OCI-LY7 (cell line): ENCODE results near the gene KRTAP19-6. TPM values are rescaled to one million over a fixed set of nuclear protein-coding genes. Genes with fewer than 3 reads are reported as not detected.

Experiments used
- Bru-seq: library from RNA; stranded (reverse); fragments of 400-500 nt; gene quantifications from one replicate; lab custom pipeline; 2021; lab: Mats Ljungman, UMichigan
- BruChase-seq, 2 experiments: library from RNA; stranded (reverse); fragments of 400-500 nt; gene quantifications; one replicate each; lab custom pipeline; 2021; lab: Mats Ljungman, UMichigan
- BruUV-seq: library from RNA; stranded (reverse); fragments of 400-500 nt; replicated peaks from 2 replicates; lab custom pipeline; 2021; lab: Mats Ljungman, UMichigan
- CTCF ChIA-PET: fragments of 300-600 bp; sonication (Branson Sonifier 250); formaldehyde crosslinking; loops from one replicate; lab custom pipeline; 2022; ENCODE audit warnings: antibody characterized with exemption; ENCODE audit not compliant: unreplicated experiment; lab: Charles Lee
- POLR2A ChIA-PET: fragments of 300-600 bp; sonication (Branson Sonifier 250); formaldehyde crosslinking; loops from one replicate; lab custom pipeline; 2022; ENCODE audit warnings: antibody characterized with exemption; lab: Charles Lee
- DNase-seq: peaks from one replicate; pipeline ENCODE4 v3.0.0-alpha.2; 2015; ENCODE audit warnings: low spot score
- H2AFZ ChIP-seq: fragments of 200-600 bp; sonication (generic), shearing (Covaris generic); 2 replicates; pipeline ENCODE4 v1.6.1; 2014; ENCODE audit warnings: mild to moderate bottlenecking, antibody characterized with exemption, low read length, moderate library complexity
- H3K27ac ChIP-seq: fragments of 200-600 bp; sonication (generic); 2 replicates; pipeline ENCODE4 v1.5.1; 2014; ENCODE audit warnings: mixed run types, low read depth, mild to moderate bottlenecking, moderate library complexity, low read length, inconsistent platforms; ENCODE audit not compliant: poor library complexity, severe bottlenecking
- H3K36me3 ChIP-seq: fragments of 200-600 bp; sonication (generic); 2 replicates; pipeline ENCODE4 v1.6.1; 2014; ENCODE audit warnings: mild to moderate bottlenecking, antibody characterized with exemption, low read length, moderate library complexity, mixed read lengths; ENCODE audit not compliant: insufficient read depth
- H3K4me1 ChIP-seq: fragments of 200-600 bp; sonication (generic); 2 replicates; pipeline ENCODE4 v1.5.1; 2014; ENCODE audit warnings: mild to moderate bottlenecking, low read length; ENCODE audit not compliant: insufficient read depth, poor library complexity, severe bottlenecking
- H3K4me2 ChIP-seq: fragments of 200-600 bp; sonication (generic); 2 replicates; pipeline ENCODE4 v1.6.1; 2014; ENCODE audit warnings: mild to moderate bottlenecking, low read length
- H3K4me3 ChIP-seq: fragments of 200-600 bp; sonication (generic); 2 replicates; pipeline ENCODE4 v1.5.1; 2014; ENCODE audit warnings: mild to moderate bottlenecking, low read depth, low read length; ENCODE audit not compliant: poor library complexity, severe bottlenecking
- H3K79me2 ChIP-seq: fragments of 200-600 bp; sonication (generic); 2 replicates; pipeline ENCODE4 v1.6.1; 2016; ENCODE audit warnings: low read depth, mild to moderate bottlenecking, low read length, moderate library complexity, mixed read lengths; ENCODE audit not compliant: insufficient read depth
- H3K9me2 ChIP-seq: fragments of 200-600 bp; sonication (generic); 2 replicates; pipeline ENCODE4 v1.6.1; 2016; ENCODE audit warnings: mild to moderate bottlenecking, low read length, mixed read lengths; ENCODE audit not compliant: insufficient read depth
- H3K9me3 ChIP-seq: fragments of 200-600 bp; sonication (generic); 2 replicates; pipeline ENCODE4 v1.6.1; 2014; ENCODE audit warnings: mild to moderate bottlenecking, mixed run types, low read length, mixed read lengths
- H4K20me1 ChIP-seq: fragments of 200-600 bp; sonication (generic); 2 replicates; pipeline ENCODE4 v1.6.1; 2014; ENCODE audit warnings: mild to moderate bottlenecking, antibody characterized with exemption, low read length, moderate library complexity, mixed read lengths; ENCODE audit not compliant: insufficient read depth
- CTCF ChIP-seq: fragments of 200-600 bp; sonication (generic); conservative IDR thresholded peaks from 2 replicates; pipeline ENCODE4 v1.5.1; 2014; ENCODE audit warnings: mild to moderate bottlenecking, antibody characterized with exemption, low read length, moderate library complexity, mixed read lengths
- EZH2phosphoT487 ChIP-seq: fragments of 200-600 bp; sonication (generic); IDR thresholded peaks from 2 replicates; pipeline ENCODE4 v1.6.1; 2018; ENCODE audit warnings: low read depth, borderline replicate concordance, mild to moderate bottlenecking, mixed run types, antibody characterized with exemption, low read length, moderate library complexity, mixed read lengths
- intact Hi-C: fragments of 100-400 bp; cut with micrococcal nuclease; formaldehyde crosslinking; loops from one replicate; pipeline ENCODE4 v1.10.0; 2022; ENCODE audit not compliant: unreplicated experiment
- long read RNA-seq: library from polyadenylated mRNA; stranded (forward); transcript quantifications from one replicate; pipeline ENCODE4 v2.0.0, GENCODE V29; 2022
- total RNA-seq, 2 experiments: library from RNA; depleted of rRNA in 1 of 2; stranded (reverse); fragments of >200 nt in 1 of 2; shearing (Covaris generic) in 1 of 2; gene quantifications; 2 replicates each; pipeline ENCODE4 v1.2.3, GENCODE V29; 2014 to 2022

Gene KRTAP19-6
- not detected in 2 replicates for total RNA-seq (2014; rRNA removed; shearing (Covaris generic))
- total RNA-seq (2022) = not detected in 2 replicates
- not detected for Bru-seq, nascent RNA
- BruChase-seq, experiment 1, labeled RNA remaining after a 6-hour chase = not detected
- BruChase-seq, experiment 2, labeled RNA remaining after a 2-hour chase = not detected
- long read RNA-seq = 0 reads

- Histone ChIP-seq H3K79me2 (no peaks in the 10 kb centered on the region), H3K36me3 (no peaks in the 10 kb centered on the region), H3K9me2 (no peaks in the 10 kb centered on the region), H4K20me1 (no peaks in the 10 kb centered on the region), H3K27ac (no peak within 1 kb of the TSS), H2AFZ (no peak within 1 kb of the TSS), H3K9me3 (no peaks in the 10 kb centered on the region), H3K4me1 (no peaks in the 10 kb centered on the region), H3K4me3 (no peak within 1 kb of the TSS), H3K4me2 (no peak within 1 kb of the TSS)
- no TSS peak for BruUV-seq
- ChIA-PET CTCF (no interaction called here), POLR2A (no interaction called here)
- DNase-seq = no peak
- TF ChIP-seq CTCF = no peak
- no peak for TF ChIP-seq EZH2phosphoT487
- intact Hi-C loops = no loop called here
Observed at GRCh38 chr21:30541764-30542163, at the start of gene KRTAP19-6. Gene KRTAP19-6 (minus strand): TSS chr21:30541864. CDS start chr21:30541833, 31 bp downstream.

- BruUV-seq = no TSS peak
- no peaks in the 10 kb centered on the region for H3K9me2 ChIP-seq
- no peaks in the 10 kb centered on the region for H3K4me1 ChIP-seq
- H3K36me3 ChIP-seq = no peaks in the 10 kb centered on the region
- H3K4me3 ChIP-seq = no peak within 1 kb of the TSS
- CTCF ChIA-PET = no interaction called here
- no peak for DNase-seq
- H3K27ac ChIP-seq = no peak within 1 kb of the TSS
- TF ChIP-seq EZH2phosphoT487 = no peak
- TF ChIP-seq CTCF = no peak
- no peak within 1 kb of the TSS for H3K4me2 ChIP-seq
- no peaks in the 10 kb centered on the region for H3K9me3 ChIP-seq
- H4K20me1 ChIP-seq = no peaks in the 10 kb centered on the region
- H3K79me2 ChIP-seq = no peaks in the 10 kb centered on the region
- intact Hi-C loops = no loop called here
- no peak within 1 kb of the TSS for H2AFZ ChIP-seq
- POLR2A ChIA-PET = interaction anchor here (0.9 kb wide), 1 partner anchor 11 kb away, joined by 3 read pairs; the partner anchor contains the start of gene KRTAP22-1
Observed at GRCh38 chr21:30590297-30590696, 48.6 kb upstream of the KRTAP19-6 start, which contains the start of gene KRTAP22-2. Gene KRTAP22-2 (minus strand): TSS chr21:30590397.

GRCh38 chr21:30582870-30583269 is 41.2 kb upstream of the KRTAP19-6 start:
- H3K36me3 ChIP-seq = no peaks in the 10 kb centered on the region
- no peak for DNase-seq
- no peaks in the 10 kb centered on the region for H3K79me2 ChIP-seq
- no peaks in the 10 kb centered on the region for H3K9me3 ChIP-seq
- POLR2A ChIA-PET = interaction anchor here (1.1 kb wide), 1 partner anchor 187 kb away, joined by 4 read pairs; no protein-coding TSS in a partner anchor
- no peaks in the 10 kb centered on the region for H3K9me2 ChIP-seq
- no peaks in the 10 kb centered on the region for H3K4me1 ChIP-seq
- no peak overlapping the region for H2AFZ ChIP-seq
- no peaks in the 10 kb centered on the region for H4K20me1 ChIP-seq
- no TSS peak for BruUV-seq
- TF ChIP-seq CTCF (no peak), EZH2phosphoT487 (no peak)
- no peak overlapping the region for H3K4me2 ChIP-seq
- H3K4me3 ChIP-seq = no peak overlapping the region
- intact Hi-C loops = no loop called here
- CTCF ChIA-PET = no interaction called here
- no peak overlapping the region for H3K27ac ChIP-seq
